Neutrophil (primary cell): ENCODE data around the gene ARVCF.

ENCODE experiments used
- H3K27ac ChIP-seq: fragments of 200-600 bp; sonication (generic); 2 replicates; pipeline ENCODE4 v1.5.1; 2016; ENCODE audit warnings: mild to moderate bottlenecking, moderate library complexity
- H3K27me3 ChIP-seq: fragments of 200-600 bp; sonication (generic); 2 replicates; pipeline ENCODE4 v1.6.0; 2016; ENCODE audit warnings: mild to moderate bottlenecking
- H3K36me3 ChIP-seq: fragments of 200-600 bp; sonication (generic); 2 replicates; pipeline ENCODE4 v1.5.1; 2017
- H3K4me1 ChIP-seq, 2 experiments: fragments of 200-600 bp in 1 of 2; sonication (generic) in 1 of 2; 1 replicate in 1 of 2; 2 replicates in 1 of 2; pipeline versions ENCODE4 v1.5.1 to v1.6.1; 2013 to 2016; ENCODE audit warnings: low read depth in 1 of 2, low read length in 1 of 2, mild to moderate bottlenecking in 1 of 2, moderate library complexity in 1 of 2; ENCODE audit not compliant: control insufficient read depth in 1 of 2, insufficient read depth in 1 of 2
- H3K4me3 ChIP-seq, 2 experiments: fragments of 200-600 bp in 1 of 2; sonication (generic) in 1 of 2; 1 replicate in 1 of 2; 2 replicates in 1 of 2; pipeline ENCODE4 v1.5.1; 2013 to 2016; ENCODE audit warnings: low read depth in 1 of 2, low read length in 1 of 2, mild to moderate bottlenecking in 1 of 2, moderate library complexity in 1 of 2
- H3K9me3 ChIP-seq: fragments of 200-600 bp; sonication (generic); 2 replicates; pipeline ENCODE4 v1.5.1; 2016
- CTCF ChIP-seq: fragments of 200-600 bp; sonication (generic); IDR thresholded peaks from 2 replicates; pipeline ENCODE4 v1.5.1; 2016; ENCODE audit warnings: antibody characterized with exemption

Gene ARVCF

DNA sequence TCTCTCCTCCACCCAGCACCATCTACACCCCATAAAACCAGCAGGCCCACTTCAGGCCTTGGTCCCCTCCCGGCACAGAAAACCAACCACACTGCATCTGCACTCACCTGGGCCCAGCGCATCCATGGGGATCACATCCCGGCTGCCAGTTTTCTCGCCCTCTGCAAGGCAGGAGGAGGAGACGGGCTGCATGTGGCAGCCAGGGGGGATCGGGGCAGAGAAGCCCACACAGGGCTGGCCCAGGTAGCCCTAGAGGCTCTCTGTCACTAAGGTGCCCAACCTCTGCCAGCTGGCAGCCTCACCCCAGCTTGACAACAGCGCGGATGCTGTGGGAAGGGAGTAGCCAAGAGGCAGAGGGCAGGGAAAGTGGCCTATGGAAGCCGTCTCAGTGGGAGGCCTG lies 44.4 kb downstream of the ARVCF start:
- Histone ChIP-seq H3K36me3 (peaks cover 20% of the 10 kb centered on the region), H3K4me1 (peaks cover 17 to 26% of the 10 kb centered on the region in 2 experiments), H3K4me3 (no peak overlapping the region), H3K27me3 (no peaks in the 10 kb centered on the region), H3K9me3 (no peaks in the 10 kb centered on the region), H3K27ac (no peak overlapping the region)
- TF ChIP-seq CTCF = no peak

DNA sequence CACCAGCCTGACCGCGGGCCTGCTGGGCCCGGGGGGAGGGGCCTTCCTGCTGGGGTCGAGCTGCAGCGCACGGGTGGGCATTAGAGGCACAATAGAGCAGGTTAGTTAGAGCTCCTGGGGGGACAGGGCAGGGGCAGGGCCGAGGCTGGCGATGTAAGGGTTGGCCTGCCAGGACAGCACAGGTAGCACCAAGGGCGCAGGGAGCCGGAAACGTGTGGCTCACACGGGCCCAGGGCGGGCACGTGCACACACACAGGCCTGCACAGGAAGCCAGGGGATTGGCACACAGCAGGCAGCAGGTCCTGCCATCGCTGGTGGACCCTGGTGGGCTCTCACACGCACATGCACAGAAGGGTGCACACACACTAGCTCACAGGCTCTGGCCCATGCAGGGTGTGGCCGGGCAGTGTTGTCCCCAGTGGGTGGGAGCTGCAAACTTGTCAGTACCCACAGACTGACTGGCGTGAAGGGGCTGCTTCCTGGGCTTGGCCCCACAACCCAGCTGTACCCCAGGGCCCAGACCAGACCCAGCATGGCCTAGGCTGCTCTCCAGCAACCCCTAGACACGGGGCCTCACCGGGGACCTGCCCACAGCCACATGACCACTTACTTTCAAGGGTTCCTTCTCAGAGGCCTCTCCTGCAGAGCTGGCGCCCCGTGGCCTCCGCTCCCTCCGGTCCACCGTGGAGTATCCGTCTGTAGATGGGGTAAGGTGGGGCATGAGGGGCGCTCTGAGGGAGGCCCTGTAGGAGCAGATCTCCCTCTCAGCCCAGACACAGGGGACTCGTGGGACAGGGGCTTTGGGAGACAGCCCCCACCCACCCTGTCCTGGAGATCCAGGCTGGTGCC lies 45.1 kb downstream of the ARVCF start:
- Histone ChIP-seq H3K4me3 (no peak overlapping the region), H3K27ac (no peak overlapping the region), H3K9me3 (no peaks in the 10 kb centered on the region), H3K27me3 (no peaks in the 10 kb centered on the region), H3K4me1 (peaks cover 17 to 26% of the 10 kb centered on the region in 2 experiments), H3K36me3 (peaks cover 20% of the 10 kb centered on the region)
- no peak for TF ChIP-seq CTCF

DNA sequence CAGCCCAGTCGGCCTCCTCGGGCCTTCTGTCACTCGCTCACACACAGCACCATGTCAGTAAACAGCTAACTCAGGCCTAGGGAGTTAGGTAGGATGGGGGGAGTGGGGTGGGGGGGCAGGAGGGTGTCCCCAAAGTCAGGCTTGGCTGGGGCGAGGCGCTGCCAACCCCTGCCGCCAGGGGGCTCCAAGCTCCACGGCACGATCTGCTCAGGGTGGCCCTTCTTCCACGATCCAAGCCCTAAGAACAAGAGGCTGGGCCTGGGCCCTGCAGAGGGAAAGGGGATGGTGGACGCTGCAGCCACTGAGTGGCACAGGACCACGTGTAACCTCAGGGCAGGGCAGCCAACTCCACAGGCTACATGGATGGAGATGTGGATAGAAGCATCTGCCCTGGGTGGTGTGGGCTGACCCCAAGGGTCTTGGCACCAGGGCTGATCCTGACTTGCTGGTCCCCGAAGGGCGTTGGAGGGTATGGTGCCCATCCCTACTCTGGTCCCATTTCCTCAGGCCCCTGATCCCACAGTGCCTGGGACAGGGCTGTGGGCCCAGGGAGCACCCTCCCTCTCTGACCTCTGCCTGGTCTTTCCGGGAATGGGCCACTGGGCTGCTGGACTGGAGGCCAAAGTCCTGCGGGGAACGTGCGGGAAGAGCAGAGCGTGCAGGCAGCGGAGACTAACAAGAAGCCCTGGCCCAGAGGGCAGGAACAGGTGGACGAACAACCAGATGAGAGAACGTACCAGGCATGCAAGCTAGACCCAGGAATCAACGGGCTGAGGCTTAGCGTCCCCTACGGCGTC lies 45.9 kb downstream of the ARVCF start:
- no peaks in the 10 kb centered on the region for H3K27me3 ChIP-seq
- H3K36me3 ChIP-seq = peaks cover 20% of the 10 kb centered on the region
- no peaks in the 10 kb centered on the region for H3K9me3 ChIP-seq
- TF ChIP-seq CTCF = peak; percentile 91
- no peak overlapping the region for H3K27ac ChIP-seq
- peaks cover 16 to 25% of the 10 kb centered on the region in 2 experiments for H3K4me1 ChIP-seq
- no peak overlapping the region for H3K4me3 ChIP-seq

GRCh38 chr22:19970031-19970478 lies 46.6 kb downstream of the ARVCF start:
- no peaks in the 10 kb centered on the region for H3K9me3 ChIP-seq
- peaks cover 20% of the 10 kb centered on the region for H3K36me3 ChIP-seq
- H3K27ac ChIP-seq = no peak overlapping the region
- peaks cover 10 to 18% of the 10 kb centered on the region in 2 experiments for H3K4me1 ChIP-seq
- no peak overlapping the region for H3K4me3 ChIP-seq
- no peak for TF ChIP-seq CTCF
- H3K27me3 ChIP-seq = no peaks in the 10 kb centered on the region

DNA sequence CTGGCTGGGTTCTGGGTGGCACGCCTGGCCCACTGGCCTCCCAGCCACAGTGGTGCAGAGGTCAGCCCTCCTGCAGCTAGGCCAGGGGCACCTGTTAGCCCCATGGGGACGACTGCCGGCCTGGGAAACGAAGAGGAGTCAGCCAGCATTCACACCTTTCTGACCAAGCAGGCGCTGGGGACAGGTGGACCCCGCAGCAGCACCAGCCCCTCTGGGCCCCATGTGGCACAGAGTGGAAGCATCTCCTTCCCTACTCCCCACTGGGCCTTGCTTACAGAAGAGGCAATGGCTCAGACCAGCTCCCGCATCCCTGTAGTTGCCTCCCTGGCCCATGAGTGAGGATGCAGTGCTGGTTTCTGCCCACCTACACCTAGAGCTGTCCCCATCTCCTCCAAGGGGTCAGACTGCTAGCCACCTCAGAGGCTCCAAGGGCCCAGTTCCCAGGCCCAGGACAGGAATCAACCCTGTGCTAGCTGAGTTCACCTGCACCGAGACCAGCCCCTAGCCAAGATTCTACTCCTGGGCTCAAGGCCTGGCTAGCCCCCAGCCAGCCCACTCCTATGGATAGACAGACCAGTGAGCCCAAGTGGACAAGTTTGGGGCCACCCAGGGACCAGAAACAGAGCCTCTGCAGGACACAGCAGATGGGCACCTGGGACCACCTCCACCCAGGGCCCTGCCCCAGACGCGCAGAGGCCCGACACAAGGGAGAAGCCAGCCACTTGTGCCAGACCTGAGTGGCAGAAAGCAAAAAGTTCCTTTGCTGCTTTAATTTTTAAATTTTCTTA lies 47.3 kb downstream of the ARVCF start:
- no peak for TF ChIP-seq CTCF
- peaks cover 27% of the 10 kb centered on the region for H3K36me3 ChIP-seq
- no peak overlapping the region for H3K4me3 ChIP-seq
- H3K9me3 ChIP-seq = no peaks in the 10 kb centered on the region
- H3K27ac ChIP-seq = no peak overlapping the region
- H3K27me3 ChIP-seq = no peaks in the 10 kb centered on the region
- peaks cover 3 to 11% of the 10 kb centered on the region in 2 experiments for H3K4me1 ChIP-seq
